Measurements from ENCODE around the gene FCN3. TPM values are rescaled to one million over a fixed set of nuclear protein-coding genes. Genes with fewer than 3 reads are reported as not detected.

Gene FCN3
- total RNA-seq, 1 donor from 2014 or later = 1,125 TPM

DNA sequence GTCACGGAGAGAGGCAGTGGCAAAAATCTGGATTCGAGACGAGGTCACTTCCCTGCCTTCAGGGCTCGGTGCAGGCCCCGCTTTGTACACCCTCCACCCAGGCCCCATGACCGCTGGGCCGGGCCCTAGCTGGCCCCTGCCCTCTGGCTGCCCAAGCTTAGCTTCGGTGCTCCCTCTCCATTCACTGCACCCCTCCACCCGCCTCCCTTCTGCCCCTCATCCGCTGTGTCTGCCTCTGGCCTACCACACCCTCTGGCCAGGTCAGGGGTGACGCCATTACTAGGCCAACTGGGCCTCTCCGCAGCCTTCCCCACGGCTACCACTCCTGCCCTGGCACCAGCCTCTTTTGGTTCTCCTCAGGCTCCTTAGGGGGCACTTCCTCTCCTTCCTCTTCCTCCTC lies 9.0 kb upstream of the FCN3 start:
- H3K36me3 ChIP-seq = no peaks in the 10 kb centered on the region
- no peaks in the 10 kb centered on the region for H3K27me3 ChIP-seq (ENCODE audit: low read depth)
- peaks cover 17% of the 10 kb centered on the region for H3K4me1 ChIP-seq
- H3K4me3 ChIP-seq = no peak overlapping the region
- H3K9me3 ChIP-seq = no peaks in the 10 kb centered on the region
- DNase-seq (no peak), ATAC-seq (no peak)
- intact Hi-C loops (cut with DNase I) = no loop called here
- no peak overlapping the region for H3K27ac ChIP-seq
- TF ChIP-seq, protein P1, sequence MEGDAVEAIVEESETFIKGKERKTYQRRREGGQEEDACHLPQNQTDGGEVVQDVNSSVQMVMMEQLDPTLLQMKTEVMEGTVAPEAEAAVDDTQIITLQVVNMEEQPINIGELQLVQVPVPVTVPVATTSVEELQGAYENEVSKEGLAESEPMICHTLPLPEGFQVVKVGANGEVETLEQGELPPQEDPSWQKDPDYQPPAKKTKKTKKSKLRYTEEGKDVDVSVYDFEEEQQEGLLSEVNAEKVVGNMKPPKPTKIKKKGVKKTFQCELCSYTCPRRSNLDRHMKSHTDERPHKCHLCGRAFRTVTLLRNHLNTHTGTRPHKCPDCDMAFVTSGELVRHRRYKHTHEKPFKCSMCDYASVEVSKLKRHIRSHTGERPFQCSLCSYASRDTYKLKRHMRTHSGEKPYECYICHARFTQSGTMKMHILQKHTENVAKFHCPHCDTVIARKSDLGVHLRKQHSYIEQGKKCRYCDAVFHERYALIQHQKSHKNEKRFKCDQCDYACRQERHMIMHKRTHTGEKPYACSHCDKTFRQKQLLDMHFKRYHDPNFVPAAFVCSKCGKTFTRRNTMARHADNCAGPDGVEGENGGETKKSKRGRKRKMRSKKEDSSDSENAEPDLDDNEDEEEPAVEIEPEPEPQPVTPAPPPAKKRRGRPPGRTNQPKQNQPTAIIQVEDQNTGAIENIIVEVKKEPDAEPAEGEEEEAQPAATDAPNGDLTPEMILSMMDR (IDR thresholded peaks at IDR 0.05) = no peak

DNA sequence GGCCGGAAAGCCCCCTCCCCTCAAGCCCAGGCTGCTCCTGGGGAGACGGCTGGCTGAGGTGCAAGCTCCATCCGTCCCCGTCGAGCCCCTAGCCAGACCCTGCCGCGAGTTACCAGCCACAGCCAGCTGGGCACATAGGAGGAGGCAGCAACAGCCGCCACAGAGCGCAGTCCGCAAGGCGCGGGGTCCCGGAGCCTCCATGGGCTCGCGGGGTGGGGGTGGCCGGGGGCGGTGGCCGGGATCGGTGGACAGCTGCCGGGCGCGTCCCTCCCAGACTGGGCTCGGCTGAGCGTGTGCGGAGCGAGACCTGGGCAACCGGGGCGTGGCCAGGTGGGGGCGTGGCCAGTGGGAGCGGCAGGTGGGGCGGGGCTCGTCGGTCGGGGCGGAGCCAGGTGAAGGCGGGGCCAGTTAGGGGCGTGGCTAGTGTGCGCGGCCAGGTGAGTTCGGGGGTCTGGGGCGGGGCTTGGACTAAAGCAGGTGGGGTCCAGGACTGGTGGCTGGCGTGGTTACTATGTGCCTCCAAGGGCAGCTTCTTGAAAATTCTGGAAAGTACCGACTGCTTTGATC lies 8.5 kb upstream of the FCN3 start, which contains the start of gene CD164L2:
CD164L2 (minus strand) TSS at position 295 of the 567 bp plus-strand sequence; CDS start at position 201, 94 bp downstream.
- TF ChIP-seq, protein P1 (IDR thresholded peaks at IDR 0.05) = no peak
- Histone ChIP-seq H3K4me3 (peak within 1 kb of the TSS; percentile 33), H3K27me3 (ENCODE audit: low read depth) (no peaks in the 10 kb centered on the region), H3K9me3 (no peaks in the 10 kb centered on the region), H3K27ac (no peak within 1 kb of the TSS), H3K4me1 (peaks cover 17% of the 10 kb centered on the region), H3K36me3 (no peaks in the 10 kb centered on the region)
- intact Hi-C loops (cut with DNase I) = no loop called here
- ATAC-seq = peak; percentile 89 to 93
- DNase-seq = peak; percentile 84

DNA sequence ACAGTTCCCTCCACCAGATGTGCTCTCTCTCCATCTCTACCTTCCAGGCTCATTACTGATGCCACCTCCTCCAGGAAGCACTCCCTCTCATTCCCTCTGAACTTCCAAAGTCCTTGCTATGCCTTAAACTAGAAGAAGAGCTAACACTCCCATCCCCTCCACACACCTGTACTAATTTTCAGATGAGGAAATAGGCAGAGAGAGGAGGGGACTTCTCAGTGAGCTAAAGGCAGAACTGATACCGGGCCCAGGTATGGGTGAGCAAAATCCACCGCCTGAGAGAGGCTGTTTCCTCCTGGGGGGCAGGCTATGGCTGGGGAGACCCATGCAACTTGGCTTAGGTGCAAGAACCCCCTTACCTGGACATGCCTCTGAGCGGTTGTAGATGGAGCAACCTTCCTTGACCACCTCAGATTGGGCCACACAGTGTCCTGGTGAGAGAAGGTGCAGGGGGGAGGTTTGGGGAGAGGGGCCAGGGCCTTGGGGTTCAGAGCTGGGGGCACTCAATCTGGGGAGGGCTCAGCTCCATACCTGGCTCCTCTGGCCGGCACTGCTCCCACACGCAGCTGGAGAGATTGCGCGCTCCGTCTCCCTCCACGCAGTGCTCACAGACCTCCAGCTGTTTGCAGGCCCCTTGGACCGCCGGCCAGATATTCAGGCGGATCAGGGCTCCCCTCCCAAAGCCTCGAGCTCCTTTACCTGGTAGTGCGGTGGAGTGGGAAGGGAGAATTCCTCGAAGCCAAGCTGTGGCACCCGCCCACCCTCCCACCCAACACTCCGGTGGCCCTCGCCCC lies 7.5 kb upstream of the FCN3 start:
- DNase-seq = no peak

DNA sequence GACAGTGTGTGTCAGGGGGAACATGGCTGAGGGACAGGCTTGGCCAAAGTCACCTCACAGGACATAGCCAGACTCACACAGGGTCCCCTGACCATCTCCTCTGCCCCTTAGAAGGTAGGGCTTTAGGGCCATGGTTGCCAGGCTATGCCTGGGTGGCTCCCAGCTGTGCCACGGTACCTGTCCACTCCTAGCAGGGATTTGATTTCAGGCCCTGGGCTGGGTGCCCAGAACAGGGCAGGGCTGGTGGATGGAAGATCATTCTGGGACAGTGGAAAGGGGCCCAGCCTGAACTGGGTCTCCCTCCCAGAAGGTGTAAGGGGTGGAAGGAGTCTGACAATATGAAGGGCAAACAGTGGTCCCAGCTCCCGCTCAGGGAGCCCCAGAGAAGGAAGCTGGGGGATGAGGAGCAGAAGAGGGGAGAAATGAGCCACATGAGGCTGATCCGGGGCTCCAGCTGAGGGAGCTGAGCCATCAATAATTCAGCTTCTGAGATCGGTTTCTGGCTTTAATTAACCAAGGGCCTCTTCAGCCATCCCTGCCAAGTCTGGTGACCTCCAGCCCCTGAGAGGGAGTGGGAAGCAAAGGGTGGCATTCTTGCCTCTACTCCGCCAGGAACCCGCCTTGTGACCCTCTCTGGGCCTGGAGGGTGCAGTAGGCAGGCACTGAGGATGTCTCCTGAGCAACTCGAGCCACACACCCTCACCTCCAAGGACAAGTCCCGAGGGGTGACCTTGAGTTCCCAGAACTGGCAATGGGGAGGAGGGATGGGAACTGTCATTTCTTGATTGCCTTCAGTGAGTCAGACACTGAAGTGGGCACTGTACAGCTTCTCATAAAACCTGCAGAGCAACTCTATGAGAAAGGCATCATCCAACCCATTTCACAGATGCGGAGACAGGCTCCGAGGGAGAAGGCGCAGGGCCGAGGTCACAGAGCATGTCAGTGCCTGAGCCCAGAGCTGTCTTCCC lies 6.4 kb upstream of the FCN3 start:
- intact Hi-C loops (cut with DNase I) = no loop called here
- TF ChIP-seq, protein P1 (IDR thresholded peaks at IDR 0.05) = no peak
- H3K9me3 ChIP-seq = no peaks in the 10 kb centered on the region
- ATAC-seq (peak in 1 of 2 donors; percentile 7), DNase-seq (no peak)
- no peaks in the 10 kb centered on the region for H3K36me3 ChIP-seq
- H3K27me3 ChIP-seq (ENCODE audit: low read depth) = no peaks in the 10 kb centered on the region
- H3K4me1 ChIP-seq = peaks cover 21% of the 10 kb centered on the region
- H3K4me3 ChIP-seq = no peak overlapping the region
- H3K27ac ChIP-seq = no peak overlapping the region

More for the DNA sequence above, 7.5 kb upstream of the FCN3 start:
- TF ChIP-seq, protein P1 (IDR thresholded peaks at IDR 0.05) = no peak
- Histone ChIP-seq H3K4me3 (no peak overlapping the region), H3K27me3 (ENCODE audit: low read depth) (no peaks in the 10 kb centered on the region), H3K27ac (no peak overlapping the region), H3K4me1 (peaks cover 17% of the 10 kb centered on the region), H3K9me3 (no peaks in the 10 kb centered on the region), H3K36me3 (no peaks in the 10 kb centered on the region)
- no peak for ATAC-seq
- intact Hi-C loops (cut with DNase I) = no loop called here

DNA sequence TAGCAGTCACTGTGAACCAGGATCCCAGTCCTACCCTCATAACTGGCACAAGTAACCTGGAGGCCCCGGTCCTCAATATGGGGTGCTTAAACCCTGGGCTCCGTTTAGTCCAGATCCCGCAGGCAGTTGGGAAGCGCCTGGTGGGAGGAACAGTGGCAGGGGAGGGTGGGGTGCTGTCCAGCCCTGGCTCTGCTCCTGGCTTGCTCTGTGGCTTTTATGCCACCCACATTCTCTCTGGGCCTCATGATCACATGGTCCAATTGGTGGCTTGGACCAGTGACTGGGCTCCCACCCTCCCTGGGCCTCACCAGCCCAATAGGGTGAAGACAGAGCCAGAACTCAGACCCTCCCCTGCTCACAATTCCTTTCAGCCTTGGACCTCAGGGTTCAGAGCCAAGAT lies 5.6 kb upstream of the FCN3 start:
- TF ChIP-seq, protein P1 (IDR thresholded peaks at IDR 0.05) = no peak
- DNase-seq = no peak
- ATAC-seq = no peak
- no peaks in the 10 kb centered on the region for H3K27me3 ChIP-seq (ENCODE audit: low read depth)
- H3K4me3 ChIP-seq = no peak overlapping the region
- no peaks in the 10 kb centered on the region for H3K9me3 ChIP-seq
- H3K36me3 ChIP-seq = no peaks in the 10 kb centered on the region
- no peak overlapping the region for H3K27ac ChIP-seq
- intact Hi-C loops (cut with DNase I) = no loop called here
- peaks cover 22% of the 10 kb centered on the region for H3K4me1 ChIP-seq
